Right lobe of liver (tissue), 6 donors: Measurements from ENCODE around the gene RHEB. TPM values are rescaled to one million over a fixed set of nuclear protein-coding genes. Genes with fewer than 3 reads are reported as not detected.

Source experiments
- ATAC-seq, 4 donors: fragments of 200-7000 bp; cut with Tn5 transposase; one replicate each; pipeline ENCODE4 v1.9.1; 2020; ENCODE audit warnings: mild to moderate bottlenecking in 4 of 4, moderate library complexity in 4 of 4
- DNase-seq, 3 donors: peaks; one replicate each; pipeline ENCODE4 v3.0.0-alpha.2; 2020
- H3K27ac ChIP-seq, 3 donors: fragments of 200-600 bp; one replicate each; pipeline ENCODE4 v1.8.0; 2022
- H3K27me3 ChIP-seq, 2 donors: fragments of 200-600 bp; one replicate each; pipeline ENCODE4 v1.8.0; 2022
- H3K36me3 ChIP-seq, 4 donors: fragments of 200-600 bp; sonication (generic) in 1 of 4; one replicate each; pipeline versions ENCODE4 v1.5.1 to v1.8.0; 2017 to 2022; ENCODE audit warnings: control low read depth in 1 of 4
- H3K4me1 ChIP-seq, 4 donors: fragments of 200-600 bp; sonication (generic) in 1 of 4; one replicate each; pipeline versions ENCODE4 v1.5.1 to v1.8.0; 2017 to 2022; ENCODE audit warnings: control low read depth in 1 of 4
- H3K4me3 ChIP-seq, 3 donors: fragments of 200-600 bp; one replicate each; pipeline ENCODE4 v1.8.0; 2022
- H3K9me3 ChIP-seq, 4 donors: fragments of 200-600 bp; sonication (generic) in 1 of 4; one replicate each; pipeline versions ENCODE4 v1.5.1 to v1.8.0; 2017 to 2022; ENCODE audit warnings: control low read depth in 1 of 4
- CTCF ChIP-seq, 4 donors: fragments of 200-600 bp in 3 of 4; fragments of 450-650 bp in 1 of 4; IDR thresholded peaks; one replicate each; pipeline versions ENCODE4 v1.5.1 to v1.8.0; 2016 to 2022; ENCODE audit warnings: antibody characterized with exemption in 4 of 4, mild to moderate bottlenecking in 2 of 4
- POLR2A ChIP-seq: fragments of 450-650 bp; IDR thresholded peaks from one replicate; pipeline ENCODE4 v1.6.1; 2017; ENCODE audit warnings: antibody characterized with exemption, mild to moderate bottlenecking
- WGBS: methylation state at CpG from one replicate; pipeline ENCODE4 v1.1.6; 2018; ENCODE audit warnings: low coverage, low lambda C conversion rate; ENCODE audit not compliant: insufficient coverage; ENCODE audit errors: missing lambda C conversion rate; 5-methylcytosine and 5-hydroxymethylcytosine counted together
- intact Hi-C, 2 donors: fragments of 100-400 bp; cut with DNase I; formaldehyde crosslinking; loops; one replicate each; pipeline versions ENCODE4 v1.11.2 to v1.14.1; 2022
- total RNA-seq, 6 experiments: library from RNA; depleted of rRNA in 2 of 6; stranded (reverse); fragments of >200 nt in 2 of 6; fragmentation: NEBNext Ultra II Directional in 3 of 6; extraction: Animal tissue kit (Norgen Biotek cat#: 25700) in 3 of 6; gene quantifications; one replicate each; pipeline versions ENCODE4 v1.1.0 to v1.2.4, GENCODE V29; 2016 to 2023
- donor health status: DM: no; HTN: yes; CAD: no.
- donor health status: DM: no; HTN: no; CAD: no.
- donor health status: DM: no; HTN: no; CAD: no.
- donor health status: DM: no; HTN: yes; CAD: no.
- donor health status: DM: no; HTN: yes; CAD: no.

Gene RHEB
- total RNA-seq, 6 experiments from 2014 or later = 33.4 to 55.3 (median 49.7) TPM

GRCh38 chr7:151424799-151425198 lies 94.9 kb downstream of the RHEB start:
- Histone ChIP-seq H3K9me3 (no peaks in the 10 kb centered on the region), H3K27me3 (no peaks in the 10 kb centered on the region), H3K4me3 (no peak overlapping the region), H3K4me1 (no peaks in the 10 kb centered on the region), H3K27ac (no peak overlapping the region), H3K36me3 (no peaks in the 10 kb centered on the region)
- TF ChIP-seq CTCF (IDR thresholded peaks at IDR 0.05) = no peak
- TF ChIP-seq POLR2A = no peak
- ATAC-seq = no peak
- 76% methylated on average over 5 of the region's 5 CpGs for WGBS
- DNase-seq = no peak
- intact Hi-C loops = loop anchor here in 1 of 2 donors (10.0 kb wide), 1 partner anchor 120 kb away; no protein-coding TSS in a partner anchor

- intact Hi-C loops = loop anchor here in 1 of 2 donors (10.0 kb wide), 1 partner anchor 119 kb away; no protein-coding TSS in a partner anchor
- Histone ChIP-seq H3K27me3 (no peaks in the 10 kb centered on the region), H3K36me3 (no peaks in the 10 kb centered on the region), H3K4me3 (no peak overlapping the region), H3K9me3 (no peaks in the 10 kb centered on the region), H3K27ac (no peak overlapping the region), H3K4me1 (no peaks in the 10 kb centered on the region)
- 81% methylated on average over 3 of the region's 5 CpGs for WGBS
- ATAC-seq (no peak), DNase-seq (no peak)
- TF ChIP-seq POLR2A = no peak
- no peak for TF ChIP-seq CTCF (IDR thresholded peaks at IDR 0.05)
Measured at GRCh38 chr7:151423936-151424335, 95.8 kb downstream of the RHEB start.

GRCh38 chr7:151423226-151423625 lies 96.5 kb downstream of the RHEB start:
- no peak overlapping the region for H3K27ac ChIP-seq
- DNase-seq (no peak), ATAC-seq (no peak)
- intact Hi-C loops = loop anchor here in 1 of 2 donors (10.0 kb wide), 1 partner anchor 118 kb away; no protein-coding TSS in a partner anchor
- TF ChIP-seq POLR2A (no peak), CTCF (IDR thresholded peaks at IDR 0.05) (no peak)
- no peaks in the 10 kb centered on the region for H3K27me3 ChIP-seq
- no peak overlapping the region for H3K4me3 ChIP-seq
- no peaks in the 10 kb centered on the region for H3K9me3 ChIP-seq
- no peaks in the 10 kb centered on the region for H3K4me1 ChIP-seq
- 70% methylated on average over 3 of the region's 7 CpGs for WGBS
- H3K36me3 ChIP-seq = no peaks in the 10 kb centered on the region

GRCh38 chr7:151422212-151422611 lies 97.5 kb downstream of the RHEB start:
- Histone ChIP-seq H3K4me3 (no peak overlapping the region), H3K27ac (no peak overlapping the region), H3K27me3 (no peaks in the 10 kb centered on the region), H3K36me3 (no peaks in the 10 kb centered on the region), H3K4me1 (no peaks in the 10 kb centered on the region), H3K9me3 (no peaks in the 10 kb centered on the region)
- intact Hi-C loops = loop anchor here in 1 of 2 donors (10.0 kb wide), 1 partner anchor 117 kb away; no protein-coding TSS in a partner anchor
- 71% methylated on average over 5 of the region's 5 CpGs for WGBS
- TF ChIP-seq CTCF (IDR thresholded peaks at IDR 0.05) = no peak
- no peak for DNase-seq
- ATAC-seq = no peak

GRCh38 chr7:151420144-151420543 lies 99.6 kb downstream of the RHEB start:
- no peak for DNase-seq
- 18% methylated on average over 2 of the region's 5 CpGs for WGBS
- intact Hi-C loops = loop anchor here in 1 of 2 donors (10.0 kb wide), 1 partner anchor 115 kb away; no protein-coding TSS in a partner anchor

More at GRCh38 chr7:151420144-151420543, 99.6 kb downstream of the RHEB start:
- no peak overlapping the region for H3K27ac ChIP-seq
- peaks cover 0 to 12% (median 6%) of the 10 kb centered on the region in 4 donors for H3K4me1 ChIP-seq
- TF ChIP-seq POLR2A = no peak
- no peaks in the 10 kb centered on the region for H3K27me3 ChIP-seq
- no peaks in the 10 kb centered on the region for H3K36me3 ChIP-seq
- H3K9me3 ChIP-seq = no peaks in the 10 kb centered on the region
- no peak overlapping the region for H3K4me3 ChIP-seq
- ATAC-seq = no peak
